H9 (cell line): Measurements from ENCODE around the gene NOL9. TPM values are rescaled to one million over a fixed set of nuclear protein-coding genes. Genes with fewer than 3 reads are reported as not detected.

Experiments
- DNase-seq: peaks from one replicate; pipeline ENCODE4 v3.0.0-alpha.2; 2017
- H2AFZ ChIP-seq: one replicate; pipeline ENCODE4 v1.6.1; 2013; ENCODE audit warnings: mild to moderate bottlenecking, low read length, control low read depth, moderate library complexity
- H2AK5ac ChIP-seq: 2 replicates; pipeline ENCODE4 v1.6.1; 2013; ENCODE audit warnings: low read length, control low read depth, mixed read lengths; ENCODE audit not compliant: insufficient read length
- H2BK120ac ChIP-seq: one replicate; pipeline ENCODE4 v1.6.1; 2013; ENCODE audit warnings: low read depth, mild to moderate bottlenecking, low read length, control low read depth, inconsistent platforms; ENCODE audit not compliant: poor library complexity, severe bottlenecking
- H2BK12ac ChIP-seq: 2 replicates; pipeline ENCODE4 v1.6.1; 2013; ENCODE audit warnings: low read length, control low read depth, mixed read lengths, low read depth; ENCODE audit not compliant: insufficient read length
- H2BK15ac ChIP-seq: 2 replicates; pipeline ENCODE4 v1.6.1; 2013; ENCODE audit warnings: low read depth, low read length, control low read depth
- H2BK20ac ChIP-seq: one replicate; pipeline ENCODE4 v1.6.1; 2013; ENCODE audit warnings: low read depth, mild to moderate bottlenecking, low read length, control low read depth, inconsistent platforms; ENCODE audit not compliant: poor library complexity, severe bottlenecking
- H2BK5ac ChIP-seq: 2 replicates; pipeline ENCODE4 v1.6.1; 2013; ENCODE audit warnings: low read length, control low read depth, mixed read lengths; ENCODE audit not compliant: insufficient read length
- H3K14ac ChIP-seq: 2 replicates; pipeline ENCODE4 v1.6.1; 2013; ENCODE audit warnings: low read length, control low read depth; ENCODE audit not compliant: insufficient read depth
- H3K18ac ChIP-seq: 2 replicates; pipeline ENCODE4 v1.6.1; 2013; ENCODE audit warnings: low read depth, mild to moderate bottlenecking, mixed read lengths, low read length, control low read depth; ENCODE audit not compliant: insufficient read length
- H3K23ac ChIP-seq: 2 replicates; pipeline ENCODE4 v1.6.1; 2013; ENCODE audit warnings: low read length, control low read depth, mixed read lengths, low read depth; ENCODE audit not compliant: insufficient read length
- H3K23me2 ChIP-seq: 2 replicates; pipeline ENCODE4 v1.6.1; 2013; ENCODE audit warnings: low read depth, mild to moderate bottlenecking, mixed read lengths, low read length, control low read depth; ENCODE audit not compliant: insufficient read length, poor library complexity, severe bottlenecking
- H3K27ac ChIP-seq: 2 replicates; pipeline ENCODE4 v1.5.1; 2013; ENCODE audit warnings: low read length, control low read depth, mixed read lengths, low read depth; ENCODE audit not compliant: insufficient read length
- H3K27me3 ChIP-seq: 2 replicates; pipeline ENCODE4 v1.6.1; 2013; ENCODE audit warnings: low read length, control low read depth, inconsistent platforms; ENCODE audit not compliant: insufficient read depth
- H3K4ac ChIP-seq: 2 replicates; pipeline ENCODE4 v1.6.1; 2013; ENCODE audit warnings: low read depth, mild to moderate bottlenecking, control low read depth, inconsistent platforms, low read length, moderate library complexity
- H3K4me1 ChIP-seq: 2 replicates; pipeline ENCODE4 v1.6.1; 2013; ENCODE audit warnings: low read length, control low read depth, inconsistent platforms; ENCODE audit not compliant: insufficient read depth
- H3K4me2 ChIP-seq: 2 replicates; pipeline ENCODE4 v1.6.1; 2013; ENCODE audit warnings: low read length, control low read depth, mixed read lengths; ENCODE audit not compliant: insufficient read length, insufficient read depth
- H3K56ac ChIP-seq: 2 replicates; pipeline ENCODE4 v1.6.1; 2013; ENCODE audit warnings: low read depth, mild to moderate bottlenecking, mixed read lengths, low read length, control low read depth; ENCODE audit not compliant: insufficient read length
- H3K79me1 ChIP-seq: 2 replicates; pipeline ENCODE4 v1.6.1; 2013; ENCODE audit warnings: low read depth, mild to moderate bottlenecking, moderate library complexity, low read length, control low read depth, inconsistent platforms; ENCODE audit not compliant: insufficient read depth, poor library complexity, severe bottlenecking
- H3K79me2 ChIP-seq: 2 replicates; pipeline ENCODE4 v1.6.1; 2013; ENCODE audit warnings: low read length, control low read depth, inconsistent platforms; ENCODE audit not compliant: insufficient read depth
- H3K9ac ChIP-seq: 2 replicates; pipeline ENCODE4 v1.6.1; 2013; ENCODE audit warnings: low read length, control low read depth, mixed read lengths; ENCODE audit not compliant: insufficient read length; ENCODE audit errors: extremely low read depth
- H3K9me3 ChIP-seq: one replicate; pipeline ENCODE4 v1.6.1; 2013; ENCODE audit warnings: low read depth, low read length, inconsistent platforms; ENCODE audit not compliant: control insufficient read depth
- H3T11ph ChIP-seq: one replicate; pipeline ENCODE4 v1.6.1; 2013; ENCODE audit warnings: mild to moderate bottlenecking, low read length, control low read depth, inconsistent platforms
- H4K20me1 ChIP-seq: one replicate; pipeline ENCODE4 v1.6.1; 2013; ENCODE audit not compliant: control insufficient read depth, insufficient read length, insufficient read depth
- H4K5ac ChIP-seq: 2 replicates; pipeline ENCODE4 v1.6.1; 2013; ENCODE audit warnings: low read depth, mild to moderate bottlenecking, mixed read lengths, low read length, control low read depth; ENCODE audit not compliant: insufficient read length
- H4K8ac ChIP-seq: replicated peaks from 2 replicates; pipeline ENCODE4 v1.6.1; 2013; ENCODE audit warnings: low read length, control low read depth, mixed read lengths, low read depth; ENCODE audit not compliant: insufficient read length
- H4K91ac ChIP-seq: 2 replicates; pipeline ENCODE4 v1.6.1; 2013; ENCODE audit warnings: low read depth, mild to moderate bottlenecking, moderate library complexity, mixed read lengths, low read length, control low read depth; ENCODE audit not compliant: insufficient read length
- H3K27ac Mint-ChIP-seq, 3 experiments: 2 replicates in 2 of 3; 3 replicates in 1 of 3; pipeline ENCODE4 v1.8.0; 2020 to 2021; ENCODE audit warnings: mixed read lengths in 3 of 3, mild to moderate bottlenecking in 1 of 3, moderate library complexity in 1 of 3
- H3K27me3 Mint-ChIP-seq: 2 replicates; pipeline ENCODE4 v1.8.0; 2021; ENCODE audit warnings: low read depth, mild to moderate bottlenecking, moderate library complexity, mixed read lengths
- H3K36me3 Mint-ChIP-seq, 3 experiments: 2 replicates in 2 of 3; 3 replicates in 1 of 3; pipeline ENCODE4 v1.8.0; 2020 to 2021; ENCODE audit warnings: low read depth in 3 of 3, mixed read lengths in 3 of 3; ENCODE audit not compliant: insufficient read depth in 1 of 3
- H3K4me1 Mint-ChIP-seq, 2 experiments: 2 replicates each; pipeline ENCODE4 v1.8.0; 2020; ENCODE audit warnings: mixed read lengths in 2 of 2
- H3K4me3 Mint-ChIP-seq, 2 experiments: 2 replicates in 1 of 2; 3 replicates in 1 of 2; pipeline ENCODE4 v1.8.0; 2020 to 2021; ENCODE audit warnings: mild to moderate bottlenecking in 2 of 2, mixed read lengths in 2 of 2, moderate library complexity in 1 of 2
- H3K9me3 Mint-ChIP-seq, 2 experiments: 2 replicates in 1 of 2; 3 replicates in 1 of 2; pipeline ENCODE4 v1.8.0; 2020; ENCODE audit warnings: mild to moderate bottlenecking in 2 of 2, mixed read lengths in 2 of 2, moderate library complexity in 1 of 2
- WGBS: extraction: QIAGEN DNeasy Blood & Tissue Kit; methylation state at CpG from one replicate; pipeline ENCODE4 v1.1.7; 2013; ENCODE audit warnings: missing lambda C conversion rate, low lambda C conversion rate, mixed read lengths; ENCODE audit not compliant: insufficient read length; ENCODE audit errors: extremely low coverage; 5-methylcytosine and 5-hydroxymethylcytosine counted together
- total RNA-seq: library from RNA; stranded (reverse); gene quantifications from 2 replicates; pipeline ENCODE4 v1.2.1, GENCODE V29; 2021
- TF ChIP-seq, protein P1 (sequence below): fragments of 200-600 bp; sonication (generic); conservative IDR thresholded peaks from 3 replicates; pipeline ENCODE4 v1.8.0; 2021; ENCODE audit warnings: antibody characterized with exemption, mild to moderate bottlenecking

Gene NOL9
- total RNA-seq, 1 experiment from 2014 or later = 50.4 TPM

DNA sequence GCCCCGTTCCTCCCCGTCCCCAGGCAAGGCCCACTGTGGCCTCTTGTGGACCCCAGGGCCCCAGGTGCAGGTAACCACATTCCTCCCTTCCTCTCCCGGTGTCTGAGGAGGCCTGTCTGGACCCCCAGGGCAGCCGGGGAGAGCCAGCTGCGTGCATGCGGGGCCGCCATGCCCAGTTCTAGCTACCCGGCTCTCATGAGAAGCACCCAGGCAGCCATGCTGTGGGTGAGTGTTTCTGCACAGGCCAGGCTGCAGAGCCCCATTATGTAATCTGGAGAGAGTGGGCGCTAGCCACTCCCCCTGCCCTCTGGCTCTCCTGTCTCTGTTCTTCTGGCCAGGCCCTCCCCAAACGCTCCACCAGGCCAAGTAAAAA is 44.4 kb downstream of the NOL9 start:
- no peak overlapping the region for H3K18ac ChIP-seq
- H3K4me1 Mint-ChIP-seq = peaks cover 0 to 3% of the 10 kb centered on the region in 2 experiments; a peak in 2 of 4 replicates
- no CpG with 5 or more reads among the region's 10 CpGs for WGBS

More for the DNA sequence above, 44.4 kb downstream of the NOL9 start:
- Histone ChIP-seq H2BK20ac (no peak overlapping the region), H3K79me2 (no peaks in the 10 kb centered on the region), H2BK15ac (no peak overlapping the region), H3K4ac (no peak overlapping the region), H3K4me1 (no peaks in the 10 kb centered on the region), H4K5ac (no peak overlapping the region), H4K20me1 (no peaks in the 10 kb centered on the region), H3K9ac (no peak overlapping the region), H3K4me2 (no peak overlapping the region), H2AFZ (no peak overlapping the region), H2BK120ac (no peak overlapping the region), H3K56ac (no peak overlapping the region), H3K23me2 (no peaks in the 10 kb centered on the region), H2AK5ac (no peak overlapping the region), H4K8ac (no peak overlapping the region), H4K91ac (no peak overlapping the region), H3K9me3 (no peaks in the 10 kb centered on the region), H3K14ac (no peak overlapping the region; the same call in 1 of the 2 replicates), H3K27ac (no peak overlapping the region), H2BK5ac (no peak overlapping the region), H3K27me3 (no peaks in the 10 kb centered on the region), H2BK12ac (no peak overlapping the region), H3K23ac (no peak overlapping the region), H3T11ph (no peak overlapping the region), H3K79me1 (no peaks in the 10 kb centered on the region)
- TF ChIP-seq, protein P1, sequence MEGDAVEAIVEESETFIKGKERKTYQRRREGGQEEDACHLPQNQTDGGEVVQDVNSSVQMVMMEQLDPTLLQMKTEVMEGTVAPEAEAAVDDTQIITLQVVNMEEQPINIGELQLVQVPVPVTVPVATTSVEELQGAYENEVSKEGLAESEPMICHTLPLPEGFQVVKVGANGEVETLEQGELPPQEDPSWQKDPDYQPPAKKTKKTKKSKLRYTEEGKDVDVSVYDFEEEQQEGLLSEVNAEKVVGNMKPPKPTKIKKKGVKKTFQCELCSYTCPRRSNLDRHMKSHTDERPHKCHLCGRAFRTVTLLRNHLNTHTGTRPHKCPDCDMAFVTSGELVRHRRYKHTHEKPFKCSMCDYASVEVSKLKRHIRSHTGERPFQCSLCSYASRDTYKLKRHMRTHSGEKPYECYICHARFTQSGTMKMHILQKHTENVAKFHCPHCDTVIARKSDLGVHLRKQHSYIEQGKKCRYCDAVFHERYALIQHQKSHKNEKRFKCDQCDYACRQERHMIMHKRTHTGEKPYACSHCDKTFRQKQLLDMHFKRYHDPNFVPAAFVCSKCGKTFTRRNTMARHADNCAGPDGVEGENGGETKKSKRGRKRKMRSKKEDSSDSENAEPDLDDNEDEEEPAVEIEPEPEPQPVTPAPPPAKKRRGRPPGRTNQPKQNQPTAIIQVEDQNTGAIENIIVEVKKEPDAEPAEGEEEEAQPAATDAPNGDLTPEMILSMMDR = no peak
- no peaks in the 10 kb centered on the region for H3K9me3 Mint-ChIP-seq
- H3K4me3 Mint-ChIP-seq = no peak overlapping the region
- no peak overlapping the region for H3K27ac Mint-ChIP-seq
- H3K27me3 Mint-ChIP-seq = no peaks in the 10 kb centered on the region
- H3K36me3 Mint-ChIP-seq = no peaks in the 10 kb centered on the region
- no peak for DNase-seq
